OCI-LY3 (cell line): Measurements from ENCODE around the gene KNOP1.

Source experiments
- H2AFZ ChIP-seq: fragments of 200-600, 300-600 bp; shearing (Covaris generic); 2 replicates; pipeline ENCODE4 v1.6.0; 2014; ENCODE audit warnings: antibody characterized with exemption, low read depth, low read length
- H3K27ac ChIP-seq: fragments of 200-600, 300-600 bp; sonication (generic); 2 replicates; pipeline ENCODE4 v1.5.1; 2014; ENCODE audit warnings: mild to moderate bottlenecking, low read length, moderate library complexity, mixed read lengths
- H3K27me3 ChIP-seq: fragments of 200-600, 300-600 bp; sonication (generic); 2 replicates; pipeline ENCODE4 v1.6.1; 2014; ENCODE audit warnings: low read depth, low read length, mixed read lengths
- H3K36me3 ChIP-seq: fragments of 200-600, 300-600 bp; sonication (generic); replicated peaks from 2 replicates; pipeline ENCODE3; 2014; ENCODE audit warnings: low read depth, low read length, mixed read lengths
- H3K4me1 ChIP-seq: fragments of 300-600, 200-600 bp; sonication (generic); 2 replicates; pipeline ENCODE4 v1.6.1; 2014; ENCODE audit warnings: low read length, mixed read lengths
- H3K4me2 ChIP-seq: fragments of 200-600, 300-600 bp; sonication (generic); 2 replicates; pipeline ENCODE4 v1.6.1; 2014; ENCODE audit warnings: low read length, mixed read lengths
- H3K4me3 ChIP-seq: fragments of 300-600, 200-600 bp; sonication (generic); 2 replicates; pipeline ENCODE4 v1.5.1; 2014; ENCODE audit warnings: antibody characterized with exemption, mild to moderate bottlenecking, low read length, moderate library complexity
- H3K79me2 ChIP-seq: fragments of 300-600, 200-600 bp; shearing (Covaris generic); 2 replicates; pipeline ENCODE4 v1.6.1; 2014; ENCODE audit warnings: mild to moderate bottlenecking, low read length, mixed read lengths
- H3K9ac ChIP-seq: fragments of 300-600, 200-600 bp; shearing (Covaris generic); 2 replicates; pipeline ENCODE4 v1.6.0; 2014; ENCODE audit warnings: mild to moderate bottlenecking, low read length, moderate library complexity
- H3K9me3 ChIP-seq: fragments of 200-600, 300-600 bp; shearing (Covaris generic); 2 replicates; pipeline ENCODE4 v1.6.1; 2014; ENCODE audit warnings: low read length, mixed read lengths; ENCODE audit not compliant: insufficient read depth
- H4K20me1 ChIP-seq: fragments of 200-600, 300-600 bp; sonication (generic); 2 replicates; pipeline ENCODE4 v1.6.1; 2016; ENCODE audit warnings: low read length, mixed read lengths; ENCODE audit not compliant: insufficient read depth
- EZH2phosphoT487 ChIP-seq: fragments of 200-600 bp; shearing (Covaris generic); IDR thresholded peaks from 2 replicates; pipeline ENCODE4 v1.6.1; 2018; ENCODE audit warnings: antibody characterized with exemption, mixed run types, low read depth
- TF ChIP-seq, protein P1 (sequence below): fragments of 200-600, 300-600 bp; sonication (generic); IDR thresholded peaks from 2 replicates; pipeline ENCODE4 v1.5.1; 2014; ENCODE audit warnings: antibody characterized with exemption, low read length, low read depth

KNOP1 gene

DNA sequence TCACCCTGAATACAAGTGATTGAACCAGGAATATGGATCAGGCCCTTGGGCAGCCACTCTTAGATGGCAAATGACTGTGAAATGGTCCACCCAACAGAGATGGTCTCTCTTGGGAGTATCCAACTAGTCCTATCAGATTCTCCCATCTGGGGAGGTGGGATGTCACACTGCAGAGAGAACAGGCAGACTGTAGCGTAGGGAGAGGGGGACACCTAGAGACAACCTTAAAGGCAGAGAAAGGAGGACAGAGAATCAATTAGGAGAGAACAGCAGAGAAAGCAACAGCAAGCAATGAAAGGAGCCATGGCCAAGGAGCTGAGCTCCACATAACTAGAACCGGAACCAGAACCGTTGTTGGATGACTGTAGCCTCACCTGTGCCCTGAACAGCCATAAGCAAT is 37.2 kb upstream of the KNOP1 start:
- Histone ChIP-seq H3K36me3 (no peaks in the 10 kb centered on the region), H4K20me1 (no peaks in the 10 kb centered on the region), H3K27me3 (no peaks in the 10 kb centered on the region), H3K9ac (no peak overlapping the region), H3K79me2 (no peaks in the 10 kb centered on the region), H3K4me3 (no peak overlapping the region), H2AFZ (no peak overlapping the region), H3K4me1 (peaks cover 6% of the 10 kb centered on the region), H3K9me3 (no peaks in the 10 kb centered on the region), H3K27ac (no peak overlapping the region), H3K4me2 (no peak overlapping the region)
- TF ChIP-seq, protein P1, sequence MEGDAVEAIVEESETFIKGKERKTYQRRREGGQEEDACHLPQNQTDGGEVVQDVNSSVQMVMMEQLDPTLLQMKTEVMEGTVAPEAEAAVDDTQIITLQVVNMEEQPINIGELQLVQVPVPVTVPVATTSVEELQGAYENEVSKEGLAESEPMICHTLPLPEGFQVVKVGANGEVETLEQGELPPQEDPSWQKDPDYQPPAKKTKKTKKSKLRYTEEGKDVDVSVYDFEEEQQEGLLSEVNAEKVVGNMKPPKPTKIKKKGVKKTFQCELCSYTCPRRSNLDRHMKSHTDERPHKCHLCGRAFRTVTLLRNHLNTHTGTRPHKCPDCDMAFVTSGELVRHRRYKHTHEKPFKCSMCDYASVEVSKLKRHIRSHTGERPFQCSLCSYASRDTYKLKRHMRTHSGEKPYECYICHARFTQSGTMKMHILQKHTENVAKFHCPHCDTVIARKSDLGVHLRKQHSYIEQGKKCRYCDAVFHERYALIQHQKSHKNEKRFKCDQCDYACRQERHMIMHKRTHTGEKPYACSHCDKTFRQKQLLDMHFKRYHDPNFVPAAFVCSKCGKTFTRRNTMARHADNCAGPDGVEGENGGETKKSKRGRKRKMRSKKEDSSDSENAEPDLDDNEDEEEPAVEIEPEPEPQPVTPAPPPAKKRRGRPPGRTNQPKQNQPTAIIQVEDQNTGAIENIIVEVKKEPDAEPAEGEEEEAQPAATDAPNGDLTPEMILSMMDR, result no peak
- no peak for TF ChIP-seq EZH2phosphoT487

DNA sequence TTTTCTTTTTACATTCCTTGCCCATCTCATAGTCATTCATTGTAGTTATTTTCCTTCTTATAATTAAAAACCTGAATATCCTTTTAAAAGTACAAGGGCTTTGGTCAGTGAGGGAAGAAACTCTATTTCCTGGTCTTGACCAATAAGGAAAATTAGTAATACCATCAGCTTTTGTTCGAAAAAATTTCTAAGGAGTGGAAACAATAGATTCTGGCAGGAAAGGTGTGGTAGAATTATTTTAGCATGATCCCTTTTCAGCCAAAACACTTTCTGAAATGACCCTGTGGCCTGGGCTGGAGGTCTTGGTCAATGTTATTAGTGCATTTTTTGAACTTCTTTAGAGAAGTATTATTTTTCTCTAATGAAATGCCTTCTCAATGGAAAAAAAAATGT is 36.6 kb upstream of the KNOP1 start:
- no peak overlapping the region for H3K9ac ChIP-seq
- H3K4me2 ChIP-seq, result no peak overlapping the region
- H3K36me3 ChIP-seq, result no peaks in the 10 kb centered on the region
- H3K4me3 ChIP-seq, result no peak overlapping the region
- H3K9me3 ChIP-seq, result no peaks in the 10 kb centered on the region
- H2AFZ ChIP-seq, result no peak overlapping the region
- H4K20me1 ChIP-seq, result no peaks in the 10 kb centered on the region
- TF ChIP-seq EZH2phosphoT487, result no peak
- TF ChIP-seq, protein P1, result no peak
- no peaks in the 10 kb centered on the region for H3K79me2 ChIP-seq
- H3K4me1 ChIP-seq, result peaks cover 6% of the 10 kb centered on the region
- no peak overlapping the region for H3K27ac ChIP-seq
- H3K27me3 ChIP-seq, result no peaks in the 10 kb centered on the region

DNA sequence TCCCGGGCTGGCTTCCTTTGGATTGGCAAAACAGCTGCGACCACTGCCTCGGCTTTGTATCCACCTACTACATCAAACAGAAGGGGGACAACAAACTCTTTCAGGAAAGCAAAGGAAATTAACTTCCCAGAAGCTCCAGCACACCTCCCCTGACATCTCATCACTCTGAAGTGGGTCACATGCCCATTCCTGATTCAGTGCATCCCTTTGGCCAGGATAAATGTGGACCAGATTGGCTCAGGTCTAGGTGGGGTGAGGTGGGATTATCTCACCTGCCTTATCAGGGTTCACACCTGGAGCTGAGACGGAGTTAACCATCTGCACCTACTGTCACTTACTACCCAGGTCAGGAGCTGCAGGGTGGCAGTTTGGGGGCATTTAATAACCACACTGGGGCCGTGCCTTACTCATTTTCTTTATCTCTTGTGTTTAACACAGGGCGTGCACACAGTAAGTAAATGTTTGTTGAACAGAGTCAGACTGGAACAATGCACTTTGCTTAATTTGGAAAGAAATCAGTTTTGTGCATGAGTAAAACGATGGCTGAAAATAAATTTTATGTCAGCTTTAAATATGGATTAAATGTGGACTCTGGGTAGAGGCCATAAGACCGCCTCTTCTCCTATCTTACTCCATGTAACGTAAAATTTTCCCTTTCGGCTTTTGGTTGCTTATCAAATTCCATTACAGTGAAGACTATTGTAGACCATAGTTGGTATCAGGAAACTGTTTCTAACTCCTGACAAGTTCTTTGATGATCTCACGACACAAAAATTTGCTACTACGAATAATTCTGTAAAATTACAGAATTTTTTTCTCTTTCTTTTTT is 36.0 kb upstream of the KNOP1 start:
- Histone ChIP-seq H3K36me3 (no peaks in the 10 kb centered on the region), H3K4me2 (no peak overlapping the region), H3K27ac (no peak overlapping the region), H3K27me3 (no peaks in the 10 kb centered on the region), H3K9ac (no peak overlapping the region), H3K9me3 (no peaks in the 10 kb centered on the region), H3K4me1 (peaks cover 6% of the 10 kb centered on the region), H3K79me2 (no peaks in the 10 kb centered on the region), H2AFZ (no peak overlapping the region), H3K4me3 (no peak overlapping the region), H4K20me1 (no peaks in the 10 kb centered on the region)
- TF ChIP-seq, protein P1, result no peak
- TF ChIP-seq EZH2phosphoT487, result no peak

DNA sequence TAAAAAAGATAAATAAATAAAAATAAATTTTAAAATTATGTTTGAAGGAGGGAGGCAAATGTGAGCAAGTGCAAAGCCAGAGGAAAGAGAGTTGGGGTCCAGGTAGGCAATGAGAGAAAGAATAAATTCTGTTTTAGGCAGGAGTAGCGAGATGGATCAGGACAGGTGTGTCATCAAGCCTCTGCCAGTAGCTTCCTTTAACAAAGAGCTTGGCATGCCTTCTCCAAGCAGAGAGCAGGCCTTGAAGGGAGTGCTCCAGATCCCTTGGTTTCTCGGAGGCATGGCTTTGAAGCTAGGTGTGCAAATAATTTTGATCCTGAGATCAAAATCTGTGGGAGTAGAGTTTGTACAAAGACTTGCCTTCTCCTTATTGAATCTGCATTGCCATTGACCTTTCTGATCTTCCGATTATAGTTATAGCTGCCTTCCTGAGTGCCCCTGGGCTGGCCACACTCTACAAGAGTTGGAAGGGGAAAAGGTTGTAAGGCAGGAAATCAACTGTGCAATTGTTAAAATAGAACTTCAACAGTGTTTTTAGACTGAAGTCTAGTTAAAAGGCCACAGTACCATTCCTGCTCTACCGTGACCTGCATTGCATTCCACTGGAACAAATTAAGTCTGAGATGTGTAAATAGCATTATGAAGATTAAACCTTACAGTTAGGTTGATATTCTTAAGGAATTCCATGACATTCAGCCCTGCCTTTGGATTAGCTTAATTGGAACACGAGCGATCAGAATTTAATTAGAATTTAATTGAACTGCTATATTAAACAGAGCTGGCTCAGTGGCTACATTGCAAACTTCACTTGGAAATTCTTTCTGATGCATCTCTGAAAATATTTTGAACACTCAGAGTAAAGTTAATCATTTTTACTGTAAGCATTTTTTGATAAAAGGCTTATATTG is 33.7 kb upstream of the KNOP1 start:
- H3K27me3 ChIP-seq, result no peaks in the 10 kb centered on the region
- no peak for TF ChIP-seq EZH2phosphoT487
- TF ChIP-seq, protein P1, result no peak
- no peaks in the 10 kb centered on the region for H3K36me3 ChIP-seq
- H3K9ac ChIP-seq, result no peak overlapping the region
- H3K79me2 ChIP-seq, result no peaks in the 10 kb centered on the region
- no peak overlapping the region for H3K4me2 ChIP-seq
- H3K9me3 ChIP-seq, result no peaks in the 10 kb centered on the region
- no peak overlapping the region for H3K4me3 ChIP-seq
- H3K4me1 ChIP-seq, result no peaks in the 10 kb centered on the region
- no peak overlapping the region for H3K27ac ChIP-seq
- no peak overlapping the region for H2AFZ ChIP-seq
- H4K20me1 ChIP-seq, result no peaks in the 10 kb centered on the region
